ENCODE data around the gene MXRA8.
"Not testable (repeated sequence)": the region's sequence is repeated elsewhere in the genome, so short reads cannot be mapped to it uniquely, and the experiment has no call there.

The MXRA8 gene, protein sequence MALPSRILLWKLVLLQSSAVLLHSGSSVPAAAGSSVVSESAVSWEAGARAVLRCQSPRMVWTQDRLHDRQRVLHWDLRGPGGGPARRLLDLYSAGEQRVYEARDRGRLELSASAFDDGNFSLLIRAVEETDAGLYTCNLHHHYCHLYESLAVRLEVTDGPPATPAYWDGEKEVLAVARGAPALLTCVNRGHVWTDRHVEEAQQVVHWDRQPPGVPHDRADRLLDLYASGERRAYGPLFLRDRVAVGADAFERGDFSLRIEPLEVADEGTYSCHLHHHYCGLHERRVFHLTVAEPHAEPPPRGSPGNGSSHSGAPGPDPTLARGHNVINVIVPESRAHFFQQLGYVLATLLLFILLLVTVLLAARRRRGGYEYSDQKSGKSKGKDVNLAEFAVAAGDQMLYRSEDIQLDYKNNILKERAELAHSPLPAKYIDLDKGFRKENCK

GRCh38 chr1:1358433-1359271 is at the start of gene MXRA8:
MXRA8 (minus strand) TSS chr1:1358555; CDS start chr1:1358504, 51 bp downstream.
- peak in 7 of 14 donors; percentile 15 to 73 (median 31) for DNase-seq

DNA sequence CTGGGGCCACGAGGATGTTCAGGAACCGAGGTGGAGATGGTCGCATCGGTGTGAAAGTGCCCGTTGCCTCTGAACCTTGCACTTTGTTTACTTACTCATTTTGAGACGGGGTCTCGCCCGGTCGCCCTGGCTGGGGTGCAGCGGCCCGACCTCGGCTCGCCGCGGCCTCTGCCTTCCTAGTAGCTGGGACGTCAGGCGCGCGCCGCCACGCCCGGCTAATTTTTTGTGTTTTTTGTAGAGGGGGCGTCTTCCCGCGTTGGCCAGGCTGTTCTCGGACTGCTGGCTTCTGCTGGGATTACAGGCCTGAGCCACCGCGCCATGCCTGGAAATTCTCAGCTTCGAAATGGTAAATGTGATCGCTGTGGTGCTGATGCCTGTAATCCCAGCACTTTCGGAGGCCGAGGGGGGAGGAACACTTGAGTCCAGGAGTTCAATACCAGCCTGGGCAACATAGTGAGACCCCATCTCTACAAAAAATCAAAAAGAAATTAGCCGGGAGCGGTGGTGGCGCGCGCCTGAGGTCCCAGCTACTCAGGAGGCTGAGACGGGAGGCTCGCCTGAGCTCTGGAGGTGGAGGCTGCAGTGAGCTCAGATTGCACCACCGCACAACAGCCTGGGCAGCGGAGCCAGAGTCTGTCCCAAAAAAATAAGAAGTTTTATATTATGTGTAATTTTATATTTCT is 49.4 kb upstream of the MXRA8 start:
- DNase-seq: no peak

- peak; percentile 40 to 94 (median 90) for DNase-seq
Observed at GRCh38 chr1:1406821-1407635, 48.7 kb upstream of the MXRA8 start, which contains the start of gene MRPL20. MRPL20 (minus strand) TSS chr1:1407293; CDS start chr1:1407217, 76 bp downstream.

GRCh38 chr1:1406101-1406820 is 47.9 kb upstream of the MXRA8 start:
- no peak for DNase-seq

DNA sequence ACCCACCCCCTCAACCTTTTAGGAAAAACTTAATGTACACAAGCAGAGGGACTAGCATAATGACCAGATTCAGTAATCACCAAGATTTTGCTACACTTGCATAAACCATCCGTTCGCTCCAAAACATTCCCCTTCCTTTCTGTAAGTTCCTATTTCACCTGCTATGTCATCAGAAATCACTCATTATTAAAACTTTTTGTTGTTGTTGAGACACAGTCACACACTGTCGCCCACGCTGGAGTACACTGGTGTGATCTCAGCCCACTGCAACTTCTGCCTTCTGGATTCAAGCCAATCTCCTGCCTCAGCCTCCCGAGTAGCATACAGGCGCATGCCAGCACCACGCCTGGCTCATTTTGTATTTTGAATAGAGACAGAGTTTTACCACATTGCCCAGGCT is 45.3 kb upstream of the MXRA8 start:
- no peak for DNase-seq

GRCh38 chr1:1402901-1403392 is 44.6 kb upstream of the MXRA8 start:
- DNase-seq: not testable (repeated sequence)

DNA sequence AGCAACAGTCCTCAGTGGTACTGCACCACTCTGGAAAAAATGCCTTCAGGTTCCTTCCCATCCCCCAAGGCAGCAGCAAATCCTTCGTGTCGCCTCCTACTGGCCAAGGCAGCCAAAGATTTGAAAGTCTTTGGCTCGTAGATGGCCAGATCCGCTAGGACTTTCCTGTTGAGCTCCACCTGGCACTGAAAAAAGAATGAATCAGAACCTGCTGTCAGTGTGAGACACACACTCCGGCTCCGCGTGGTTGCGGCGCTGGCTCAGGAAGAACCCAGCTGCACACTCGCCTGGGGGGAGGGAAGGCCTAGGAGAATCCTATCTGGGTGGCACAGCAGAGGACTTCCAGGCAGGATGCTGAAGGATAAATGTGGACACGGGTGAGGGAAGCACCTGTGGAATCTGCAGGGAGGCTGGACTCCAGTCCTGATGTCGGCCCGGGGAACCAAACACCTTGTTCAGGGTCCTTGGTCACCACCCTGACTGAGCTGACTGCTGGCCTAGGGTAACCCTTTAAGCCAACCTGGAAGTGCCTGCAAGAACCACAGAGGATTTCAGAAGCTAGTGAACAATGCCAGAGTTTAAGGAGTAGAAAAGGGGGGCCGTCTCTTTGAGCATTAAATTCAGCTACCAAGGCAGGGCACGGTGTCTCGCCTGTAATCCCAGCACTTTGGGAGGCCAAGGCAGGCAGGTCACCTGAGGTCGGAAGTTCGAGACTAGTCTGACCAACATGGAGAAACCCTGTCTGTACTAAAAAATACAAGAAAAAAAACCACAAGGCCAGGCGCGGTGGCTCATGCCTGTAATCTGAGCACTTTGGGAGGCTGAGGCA is 43.9 kb upstream of the MXRA8 start:
- no peak for DNase-seq

DNA sequence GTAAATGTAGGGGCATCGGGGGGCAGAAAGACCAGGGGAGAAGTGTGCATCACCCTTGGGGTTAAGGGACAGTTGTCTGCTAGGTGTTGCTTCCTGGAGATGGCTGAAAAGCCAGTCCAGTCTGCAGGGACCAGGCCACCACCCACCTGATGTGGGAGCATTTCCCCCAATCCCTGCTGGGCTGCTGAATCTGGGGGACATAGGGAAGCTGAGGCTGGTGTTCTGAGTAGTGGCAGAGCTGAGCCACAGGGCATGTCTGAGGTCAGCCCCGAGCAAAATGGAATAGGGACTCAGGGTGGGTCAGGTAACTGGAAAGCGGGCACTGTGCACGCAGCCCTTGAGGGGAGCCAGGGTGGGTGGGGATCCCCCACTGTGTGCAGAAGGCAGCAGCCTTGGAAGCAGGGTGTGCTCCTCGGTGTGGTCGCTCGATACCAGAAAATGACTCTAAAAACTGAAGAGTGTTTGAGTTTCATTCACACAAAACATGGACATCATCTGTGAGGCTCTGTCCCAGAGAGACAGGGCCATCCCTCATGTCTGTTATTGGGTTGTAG is 43.2 kb upstream of the MXRA8 start:
- no peak for DNase-seq

DNA sequence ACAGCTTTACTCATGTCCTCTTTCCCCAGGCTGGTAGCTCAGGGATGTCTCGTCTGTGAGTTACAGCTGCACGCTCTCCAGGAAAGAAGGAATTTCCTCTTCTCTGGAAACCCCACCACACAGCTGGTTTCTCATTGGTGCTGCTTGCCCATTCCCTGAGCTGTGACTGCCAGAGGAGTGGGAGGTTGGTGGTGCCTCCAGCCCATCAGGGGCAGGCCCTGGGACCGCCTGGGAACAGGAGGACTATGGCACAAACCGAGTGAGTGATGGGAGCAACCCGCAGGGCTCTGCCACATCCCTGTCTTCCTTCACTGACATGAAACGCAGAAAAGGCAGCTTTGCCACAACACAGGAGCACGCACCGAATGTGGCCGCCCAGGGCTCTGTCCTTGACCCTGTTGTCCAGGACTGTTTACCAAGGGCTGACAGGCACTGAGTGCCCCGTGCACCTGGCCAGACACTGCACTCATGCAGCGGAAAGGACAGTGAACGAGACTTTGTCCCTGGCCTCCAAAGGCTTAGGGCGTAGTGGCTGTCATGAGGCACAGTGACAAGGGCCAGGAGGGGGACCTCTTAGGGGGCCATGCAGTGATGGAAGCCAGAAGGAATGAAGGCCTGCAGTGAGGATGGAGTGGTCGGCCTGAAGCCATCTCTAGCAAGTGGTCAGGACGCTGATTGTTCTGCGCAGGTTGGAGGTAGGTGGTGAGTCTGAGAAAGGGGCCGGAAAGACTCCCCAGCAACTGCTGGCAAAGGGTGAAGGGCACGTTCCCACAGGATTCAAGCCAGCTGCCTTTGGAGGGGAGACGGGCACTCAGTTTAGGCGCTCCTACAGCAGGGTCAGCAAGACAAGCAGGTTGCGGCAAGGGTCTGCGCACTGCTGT is 42.5 kb upstream of the MXRA8 start:
- no peak for DNase-seq

DNA sequence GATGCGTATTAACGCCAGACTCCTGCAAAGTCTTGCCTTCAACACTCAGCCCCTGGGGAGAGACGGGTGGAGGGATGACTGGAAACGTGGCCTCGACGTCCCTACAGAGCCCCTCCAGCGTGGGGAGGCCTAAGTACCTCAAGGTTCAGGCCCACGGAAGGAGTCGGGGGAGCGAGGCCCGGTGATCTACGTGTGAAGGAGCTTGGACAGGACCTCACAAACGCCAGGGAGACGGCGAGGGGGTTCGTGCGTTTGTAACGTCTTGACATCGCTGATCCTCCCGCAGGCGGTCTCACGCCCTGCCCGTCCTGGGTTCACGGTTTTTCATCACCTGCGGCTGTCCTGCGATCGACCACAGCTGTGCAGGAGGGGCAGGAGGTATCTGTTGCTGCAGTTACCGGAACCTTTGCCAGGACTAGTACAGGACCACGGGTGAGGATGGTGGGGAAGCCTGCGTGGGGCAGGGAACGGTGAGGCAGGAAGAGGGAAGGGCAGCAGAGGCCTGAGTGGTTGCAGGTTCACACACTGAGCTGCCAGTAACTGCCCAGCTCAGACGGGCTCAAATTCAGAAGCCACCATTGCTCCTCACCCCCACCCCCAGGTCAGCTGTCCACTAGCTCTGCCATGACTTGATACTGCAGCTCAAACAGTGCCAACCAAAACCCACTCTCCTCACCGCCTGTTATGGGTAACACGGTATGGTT is 41.7 kb upstream of the MXRA8 start:
- DNase-seq: no peak

GRCh38 chr1:1399187-1399871 is 41.0 kb upstream of the MXRA8 start, which contains the start of gene CCNL2:
CCNL2 (minus strand) TSS chr1:1399335; CDS start chr1:1399306, 29 bp downstream.
- DNase-seq: peak; percentile 58 to 99 (median 95)

GRCh38 chr1:1398677-1399186 is 40.4 kb upstream of the MXRA8 start:
- no peak for DNase-seq

DNA sequence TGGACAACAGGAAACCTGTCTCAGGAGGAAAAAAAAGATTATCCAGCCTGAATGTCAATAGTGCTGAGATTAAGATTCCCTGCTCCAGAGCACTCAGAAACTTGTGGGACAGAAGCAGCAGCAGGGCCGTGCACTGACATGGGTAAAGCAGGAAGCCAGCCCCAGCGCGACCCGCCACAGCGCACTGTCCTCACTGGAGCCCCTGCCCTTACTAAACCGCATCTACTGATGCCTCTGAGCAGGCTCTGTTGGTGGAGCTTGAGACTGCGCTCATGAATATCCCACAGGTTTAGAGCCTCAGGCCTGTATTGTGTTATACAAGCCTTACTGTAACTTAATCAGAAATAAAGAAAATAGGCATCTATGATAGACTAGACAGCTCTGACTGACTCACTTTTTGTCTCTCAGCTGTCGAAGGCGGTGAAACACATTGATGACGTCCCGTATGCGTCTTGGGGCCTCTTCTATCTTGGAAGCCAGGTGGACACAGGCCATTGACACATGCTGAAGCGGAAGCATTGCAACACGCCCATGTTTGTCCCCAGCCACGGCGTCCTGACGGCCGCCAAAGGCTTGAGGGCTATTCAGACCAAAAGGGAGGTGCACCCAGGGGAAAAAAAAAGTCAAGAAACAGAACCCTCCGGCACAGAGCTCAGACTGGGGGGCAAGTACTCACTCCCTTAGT is 39.6 kb upstream of the MXRA8 start:
- no peak for DNase-seq

GRCh38 chr1:1395166-1395565 is 36.8 kb upstream of the MXRA8 start:
- no peak for DNase-seq

DNA sequence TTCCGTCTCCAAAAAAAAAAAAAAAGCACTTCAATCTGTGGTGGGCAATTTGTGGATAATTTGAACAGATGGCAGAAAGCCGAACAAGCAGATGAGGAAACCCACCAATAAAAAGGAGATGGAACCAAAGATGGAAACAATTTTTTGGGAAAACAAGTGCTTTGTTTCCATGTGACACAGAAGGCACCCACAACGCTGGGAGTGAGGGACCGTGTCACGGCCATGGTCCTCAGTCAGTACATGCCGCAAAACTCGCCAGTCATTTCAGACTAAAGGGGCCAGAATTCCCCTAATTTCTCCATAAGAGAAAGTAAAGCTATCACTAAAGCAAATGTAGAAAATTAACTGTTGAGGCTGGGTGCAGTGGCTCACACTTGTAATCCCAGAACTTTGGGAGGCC is 35.8 kb upstream of the MXRA8 start:
- no peak for DNase-seq

- DNase-seq: no peak
Observed at GRCh38 chr1:1393428-1393827, 35.1 kb upstream of the MXRA8 start.
